22Rv1 (cell line): ENCODE data around the gene IFT80.
"Not testable (repeated sequence)": the region's sequence is repeated elsewhere in the genome, so short reads cannot be mapped to it uniquely, and the experiment has no call there.

Experiments
- H3K27ac ChIP-seq: fragments of 450-650 bp; 2 replicates; pipeline ENCODE4 v1.5.1; 2017
- ZFX ChIP-seq: fragments of 450-650 bp; IDR thresholded peaks from 2 replicates; pipeline ENCODE4 v1.6.1; 2017; ENCODE audit warnings: antibody characterized with exemption, borderline replicate concordance
- TF ChIP-seq, protein P1 (sequence below): fragments of 450-650 bp; IDR thresholded peaks from 2 replicates; pipeline ENCODE4 v1.5.1; 2017; ENCODE audit warnings: mild to moderate bottlenecking

The IFT80 gene

GRCh38 chr3:160259589-160259988 is 139.4 kb downstream of the IFT80 start:
- no peak overlapping the region for H3K27ac ChIP-seq
- TF ChIP-seq ZFX, result no peak
- TF ChIP-seq, protein P1, sequence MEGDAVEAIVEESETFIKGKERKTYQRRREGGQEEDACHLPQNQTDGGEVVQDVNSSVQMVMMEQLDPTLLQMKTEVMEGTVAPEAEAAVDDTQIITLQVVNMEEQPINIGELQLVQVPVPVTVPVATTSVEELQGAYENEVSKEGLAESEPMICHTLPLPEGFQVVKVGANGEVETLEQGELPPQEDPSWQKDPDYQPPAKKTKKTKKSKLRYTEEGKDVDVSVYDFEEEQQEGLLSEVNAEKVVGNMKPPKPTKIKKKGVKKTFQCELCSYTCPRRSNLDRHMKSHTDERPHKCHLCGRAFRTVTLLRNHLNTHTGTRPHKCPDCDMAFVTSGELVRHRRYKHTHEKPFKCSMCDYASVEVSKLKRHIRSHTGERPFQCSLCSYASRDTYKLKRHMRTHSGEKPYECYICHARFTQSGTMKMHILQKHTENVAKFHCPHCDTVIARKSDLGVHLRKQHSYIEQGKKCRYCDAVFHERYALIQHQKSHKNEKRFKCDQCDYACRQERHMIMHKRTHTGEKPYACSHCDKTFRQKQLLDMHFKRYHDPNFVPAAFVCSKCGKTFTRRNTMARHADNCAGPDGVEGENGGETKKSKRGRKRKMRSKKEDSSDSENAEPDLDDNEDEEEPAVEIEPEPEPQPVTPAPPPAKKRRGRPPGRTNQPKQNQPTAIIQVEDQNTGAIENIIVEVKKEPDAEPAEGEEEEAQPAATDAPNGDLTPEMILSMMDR, result no peak

DNA sequence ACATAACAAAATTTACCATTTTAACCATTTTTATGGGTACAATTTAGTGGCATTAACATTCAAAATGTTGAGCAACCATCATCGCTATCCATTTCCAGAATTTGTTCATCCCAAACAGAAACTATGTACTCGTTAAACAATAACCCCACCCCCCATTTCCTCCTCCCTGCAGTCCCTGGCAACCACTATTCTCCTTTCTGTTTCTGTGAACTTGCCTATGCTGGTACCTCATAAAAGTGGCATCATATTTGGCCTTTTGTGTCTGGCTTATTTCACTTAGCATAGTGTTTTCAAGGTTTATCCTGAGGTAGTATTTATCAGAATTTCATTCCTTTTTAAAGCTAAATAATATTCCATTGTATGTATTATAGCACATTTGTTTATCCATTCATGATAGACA is 141.4 kb downstream of the IFT80 start:
- no peak for TF ChIP-seq ZFX
- TF ChIP-seq, protein P1, result no peak
- H3K27ac ChIP-seq, result no peak overlapping the region

DNA sequence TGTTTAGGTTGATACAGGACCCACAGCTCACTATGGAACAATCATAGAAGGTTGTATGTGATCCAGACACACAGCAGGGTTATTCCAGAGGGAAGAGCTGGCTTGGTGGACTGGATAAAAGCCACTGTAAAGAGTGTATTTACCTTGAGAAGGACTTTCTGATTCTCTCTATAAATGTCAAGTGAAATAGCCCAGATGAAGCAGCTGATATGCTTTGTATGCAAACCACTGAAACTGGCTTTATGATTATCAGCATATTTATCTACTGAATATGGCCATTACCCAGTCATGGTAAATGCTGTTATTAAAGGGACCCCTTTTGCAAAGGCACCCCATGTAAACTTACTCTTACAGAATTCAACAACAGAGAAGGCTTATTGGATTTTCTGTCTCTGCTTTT is 145.7 kb downstream of the IFT80 start:
- H3K27ac ChIP-seq, result no peak overlapping the region
- TF ChIP-seq, protein P1, result no peak
- TF ChIP-seq ZFX, result no peak

- TF ChIP-seq ZFX, result no peak
- TF ChIP-seq, protein P1, result no peak
- no peak overlapping the region for H3K27ac ChIP-seq
Measured at GRCh38 chr3:160247766-160248165, 151.3 kb downstream of the IFT80 start.

DNA sequence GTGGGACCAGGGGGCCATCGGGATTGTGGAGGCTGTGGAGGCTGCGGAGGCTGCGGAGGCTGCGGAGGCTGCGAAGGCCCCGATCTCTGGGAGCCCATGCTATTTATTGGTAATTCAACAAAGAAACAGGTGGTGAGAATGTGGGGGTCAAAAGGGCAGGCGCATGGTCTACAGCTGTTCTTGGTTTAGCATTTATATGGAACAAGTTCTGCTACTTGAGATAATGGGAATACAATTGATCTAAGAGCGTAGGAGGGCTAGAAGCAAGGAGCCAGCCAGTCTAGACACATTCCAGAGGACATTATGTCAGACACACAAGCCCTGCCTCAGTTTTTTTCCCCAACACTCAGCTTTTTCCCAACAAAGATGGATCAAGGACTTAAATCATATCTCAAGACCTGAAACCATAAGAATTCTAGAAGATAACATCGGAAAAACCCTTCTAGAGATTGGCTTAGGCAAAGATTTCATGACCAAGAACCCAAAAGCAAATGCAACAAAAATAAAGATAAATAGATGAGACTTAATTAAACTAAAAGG is 153.7 kb downstream of the IFT80 start:
- H3K27ac ChIP-seq, result no peak overlapping the region
- TF ChIP-seq, protein P1, result no peak
- TF ChIP-seq ZFX, result no peak

GRCh38 chr3:160240719-160241118 is 158.3 kb downstream of the IFT80 start:
- not testable (repeated sequence) for H3K27ac ChIP-seq

- TF ChIP-seq, protein P1, result no peak
- TF ChIP-seq ZFX, result no peak
- no peak overlapping the region for H3K27ac ChIP-seq
Measured at GRCh38 chr3:160232014-160232413, 167.0 kb downstream of the IFT80 start.

GRCh38 chr3:160227419-160227818 is 171.6 kb downstream of the IFT80 start:
- H3K27ac ChIP-seq, result no peak overlapping the region
- TF ChIP-seq, protein P1, result no peak
- TF ChIP-seq ZFX, result no peak
